ENCODE measurements around the gene OR51E1.

DNA sequence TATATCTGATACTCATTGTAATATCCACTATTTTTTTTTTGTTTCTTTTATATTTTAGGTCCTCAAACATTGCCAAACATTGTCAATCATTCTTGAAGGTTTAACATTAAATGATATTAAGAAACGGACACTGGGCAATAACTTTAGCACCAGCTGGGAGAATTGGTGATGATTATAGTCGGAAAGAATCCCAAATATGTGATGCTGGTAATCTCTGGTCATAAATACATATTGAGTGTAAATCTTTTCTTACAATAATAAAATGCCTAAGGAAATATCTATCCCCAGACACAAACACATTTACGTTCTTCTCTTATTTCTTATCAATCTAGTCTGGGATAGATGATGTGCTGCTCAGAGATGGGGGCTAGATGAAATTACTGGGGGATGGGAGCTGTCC is 28.7 kb downstream of the OR51E1 start:
- TF ChIP-seq, protein P1, sequence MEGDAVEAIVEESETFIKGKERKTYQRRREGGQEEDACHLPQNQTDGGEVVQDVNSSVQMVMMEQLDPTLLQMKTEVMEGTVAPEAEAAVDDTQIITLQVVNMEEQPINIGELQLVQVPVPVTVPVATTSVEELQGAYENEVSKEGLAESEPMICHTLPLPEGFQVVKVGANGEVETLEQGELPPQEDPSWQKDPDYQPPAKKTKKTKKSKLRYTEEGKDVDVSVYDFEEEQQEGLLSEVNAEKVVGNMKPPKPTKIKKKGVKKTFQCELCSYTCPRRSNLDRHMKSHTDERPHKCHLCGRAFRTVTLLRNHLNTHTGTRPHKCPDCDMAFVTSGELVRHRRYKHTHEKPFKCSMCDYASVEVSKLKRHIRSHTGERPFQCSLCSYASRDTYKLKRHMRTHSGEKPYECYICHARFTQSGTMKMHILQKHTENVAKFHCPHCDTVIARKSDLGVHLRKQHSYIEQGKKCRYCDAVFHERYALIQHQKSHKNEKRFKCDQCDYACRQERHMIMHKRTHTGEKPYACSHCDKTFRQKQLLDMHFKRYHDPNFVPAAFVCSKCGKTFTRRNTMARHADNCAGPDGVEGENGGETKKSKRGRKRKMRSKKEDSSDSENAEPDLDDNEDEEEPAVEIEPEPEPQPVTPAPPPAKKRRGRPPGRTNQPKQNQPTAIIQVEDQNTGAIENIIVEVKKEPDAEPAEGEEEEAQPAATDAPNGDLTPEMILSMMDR (IDR thresholded peaks at IDR 0.05): no peak
- no peak for TF ChIP-seq EZH2 (IDR thresholded peaks at IDR 0.05; ENCODE audit: borderline replicate concordance, insufficient read depth, low read depth, low read length, poor library complexity, severe bottlenecking)

Data from B cell (primary cell).